Activated CD4-positive, alpha-beta T cell treated with anti-CD3 and anti-CD28 coated beads for 36 hours (primary cell): ENCODE measurements around the gene SLC41A1. TPM values are rescaled to one million over a fixed set of nuclear protein-coding genes. Genes with fewer than 3 reads are reported as not detected.

ENCODE experiments used
- ATAC-seq: fragments of 200-7000 bp; cut with Tn5 transposase; one replicate; pipeline ENCODE4 v1.10.0; 2021; ENCODE audit warnings: mild to moderate bottlenecking, moderate library complexity
- CTCF ChIA-PET: fragments of 350-600 bp; sonication (Branson Sonifier 250); formaldehyde crosslinking; loops from one replicate; lab custom pipeline; 2021; ENCODE audit warnings: antibody characterized with exemption; lab: Charles Lee
- POLR2A ChIA-PET: fragments of 350-600 bp; sonication (Branson Sonifier 250); formaldehyde crosslinking; loops from one replicate; lab custom pipeline; 2021; ENCODE audit warnings: antibody characterized with exemption, inconsistent platforms; lab: Charles Lee
- DNase-seq: peaks from one replicate; pipeline ENCODE4 v3.0.0-alpha.2; 2020
- H3K27ac Mint-ChIP-seq: one replicate; pipeline ENCODE4 v1.8.0; 2021; ENCODE audit warnings: mixed read lengths
- H3K27me3 Mint-ChIP-seq: one replicate; pipeline ENCODE4 v1.8.0; 2021; ENCODE audit warnings: mixed read lengths
- H3K36me3 Mint-ChIP-seq: one replicate; pipeline ENCODE4 v1.8.0; 2021; ENCODE audit warnings: low read depth, mixed read lengths
- H3K4me1 Mint-ChIP-seq: one replicate; pipeline ENCODE4 v1.8.0; 2021; ENCODE audit warnings: mixed read lengths
- H3K4me3 Mint-ChIP-seq: one replicate; pipeline ENCODE4 v1.8.0; 2021; ENCODE audit warnings: mild to moderate bottlenecking, moderate library complexity, mixed read lengths
- H3K9me3 Mint-ChIP-seq: one replicate; pipeline ENCODE4 v1.8.0; 2021; ENCODE audit warnings: low read depth, mixed read lengths
- intact Hi-C, 2 experiments: fragments of 100-400 bp; cut with DNase I in 1 of 2; cut with micrococcal nuclease in 1 of 2; formaldehyde crosslinking; loops; one replicate each; pipeline versions ENCODE4 v1.14.2 to v1.15.1; 2022 to 2024; cut with DNase I, micrococcal nuclease
- total RNA-seq, 2 experiments: library from RNA; stranded (reverse); gene quantifications; one replicate each; pipeline ENCODE4 v1.2.3, GENCODE V29; 2021

Gene SLC41A1
- total RNA-seq, 2 experiments from 2014 or later = 34.4 to 41.5 TPM

- Mint-ChIP-seq H3K4me1 (peaks cover 55% of the 10 kb centered on the region), H3K4me3 (peak overlapping the region; percentile 89), H3K27me3 (no peaks in the 10 kb centered on the region), H3K9me3 (no peaks in the 10 kb centered on the region), H3K36me3 (peaks cover 27% of the 10 kb centered on the region), H3K27ac (peak overlapping the region; percentile 90)
- ChIA-PET POLR2A (interaction anchor here (1.0 to 3.2 kb wide), 3 partner anchors 25 to 63 kb away, joined by 3 to 21 read pairs (median 3); partner anchors contain the start of gene NUCKS1), CTCF (interaction anchor here (0.7 to 1.9 kb wide), 10 partner anchors 11 to 203 kb away, joined by 3 to 5 read pairs (median 3); no protein-coding TSS in a partner anchor)
- intact Hi-C loops = loop anchor here (1.0 to 10.0 kb wide), 9 partner anchors 25 to 800 kb away; partner anchors contain the start of genes SLC41A1 (in 2 of the 2), PM20D1 (in 1 of the 2) and RHEX (in 1 of the 2)
- DNase-seq (peak; percentile 57), ATAC-seq (peak; percentile 9)
Measured at GRCh38 chr1:205774198-205775014, 38.6 kb downstream of the SLC41A1 start.

DNA sequence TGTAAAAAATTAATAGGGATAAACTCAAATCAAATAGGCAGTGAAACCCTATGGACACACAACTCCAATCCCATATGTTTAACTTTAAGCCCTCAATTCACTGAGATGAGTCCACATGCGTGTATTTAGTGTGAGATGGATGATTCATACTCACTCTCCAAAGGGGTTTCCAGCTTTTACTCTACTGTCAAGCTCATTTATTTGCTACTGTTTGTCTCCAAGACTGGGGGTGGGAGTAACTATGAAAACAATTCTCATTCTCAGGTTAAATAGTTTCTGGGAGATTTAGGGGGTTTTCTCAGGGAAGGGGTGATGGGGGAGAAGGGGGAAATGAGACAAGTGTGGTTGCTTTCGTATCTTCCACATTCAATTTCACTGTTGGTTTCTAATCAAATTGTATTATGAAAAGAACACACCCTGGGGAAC, 40.4 kb downstream of the SLC41A1 start:
- ATAC-seq = peak; percentile 69
- CTCF ChIA-PET = interaction anchor here (0.6 to 2.3 kb wide), 11 partner anchors 9 to 181 kb away, joined by 3 to 11 read pairs (median 4); no protein-coding TSS in a partner anchor
- Mint-ChIP-seq H3K4me3 (peak overlapping the region; percentile 89), H3K27me3 (no peaks in the 10 kb centered on the region), H3K27ac (peak overlapping the region; percentile 59), H3K4me1 (peaks cover 60% of the 10 kb centered on the region), H3K9me3 (no peaks in the 10 kb centered on the region), H3K36me3 (peaks cover 40% of the 10 kb centered on the region)
- peak; percentile 27 for DNase-seq
- intact Hi-C loops = loop anchor here in 1 of 2 experiments (5.0 to 10.0 kb wide), 2 partner anchors 280 to 802 kb away; partner anchors contain the start of gene RHEX
- POLR2A ChIA-PET = interaction anchor here (0.7 to 2.3 kb wide), 7 partner anchors 9 to 142 kb away, joined by 3 to 24 read pairs (median 4); partner anchors contain the start of gene NUCKS1

DNA sequence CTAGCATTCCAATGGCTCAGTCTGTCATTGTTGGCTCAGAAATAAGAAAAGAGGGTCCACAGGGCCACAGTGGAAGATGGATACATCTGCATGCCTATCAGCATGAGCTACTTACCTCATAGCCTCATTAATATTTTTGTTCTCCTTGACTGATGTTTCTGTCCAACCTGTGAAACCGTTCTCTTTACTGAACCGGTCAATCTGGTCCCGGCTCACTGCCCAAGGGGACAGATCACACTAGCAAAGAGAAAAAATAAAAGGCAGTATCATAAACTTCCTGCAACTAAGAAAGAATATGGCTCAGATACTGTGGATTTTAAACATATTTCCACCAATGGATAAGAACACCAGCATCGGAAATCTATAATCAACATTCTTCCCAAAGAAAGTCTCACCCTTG, 42.4 kb downstream of the SLC41A1 start:
- no peak for ATAC-seq
- no peaks in the 10 kb centered on the region for H3K9me3 Mint-ChIP-seq
- CTCF ChIA-PET = interaction anchor here (0.6 to 0.7 kb wide), 2 partner anchors 15 to 131 kb away, joined by 3 read pairs; no protein-coding TSS in a partner anchor
- H3K4me1 Mint-ChIP-seq = peaks cover 57% of the 10 kb centered on the region
- no peak overlapping the region for H3K4me3 Mint-ChIP-seq
- POLR2A ChIA-PET = no interaction called here
- H3K36me3 Mint-ChIP-seq = peaks cover 40% of the 10 kb centered on the region
- intact Hi-C loops = loop anchor here in 1 of 2 experiments (5.0 to 10.0 kb wide), 2 partner anchors 282 to 804 kb away; partner anchors contain the start of gene RHEX
- no peak for DNase-seq
- peak overlapping the region; percentile 67 for H3K27ac Mint-ChIP-seq
- no peaks in the 10 kb centered on the region for H3K27me3 Mint-ChIP-seq

GRCh38 chr1:205769641-205770365, 43.2 kb downstream of the SLC41A1 start:
- no peaks in the 10 kb centered on the region for H3K27me3 Mint-ChIP-seq
- no peak overlapping the region for H3K4me3 Mint-ChIP-seq
- peaks cover 40% of the 10 kb centered on the region for H3K36me3 Mint-ChIP-seq
- DNase-seq (no peak), ATAC-seq (no peak)
- no peak overlapping the region for H3K27ac Mint-ChIP-seq
- intact Hi-C loops = loop anchor here in 1 of 2 experiments (5.0 to 10.0 kb wide), 2 partner anchors 282 to 805 kb away; partner anchors contain the start of gene RHEX
- ChIA-PET CTCF (interaction anchor here (0.6 to 0.9 kb wide), 5 partner anchors 10 to 178 kb away, joined by 3 to 4 read pairs (median 3); no protein-coding TSS in a partner anchor), POLR2A (no interaction called here)
- no peaks in the 10 kb centered on the region for H3K9me3 Mint-ChIP-seq
- peaks cover 54% of the 10 kb centered on the region for H3K4me1 Mint-ChIP-seq

- no peak overlapping the region for H3K4me3 Mint-ChIP-seq
- peak overlapping the region; percentile 19 for H3K27ac Mint-ChIP-seq
- peaks cover 45% of the 10 kb centered on the region for H3K4me1 Mint-ChIP-seq
- H3K9me3 Mint-ChIP-seq = no peaks in the 10 kb centered on the region
- intact Hi-C loops = no loop called here
- ATAC-seq (no peak), DNase-seq (no peak)
- ChIA-PET CTCF (no interaction called here), POLR2A (no interaction called here)
- H3K36me3 Mint-ChIP-seq = peaks cover 36% of the 10 kb centered on the region
- H3K27me3 Mint-ChIP-seq = no peaks in the 10 kb centered on the region
Measured at GRCh38 chr1:205767248-205767647, 45.8 kb downstream of the SLC41A1 start.

DNA sequence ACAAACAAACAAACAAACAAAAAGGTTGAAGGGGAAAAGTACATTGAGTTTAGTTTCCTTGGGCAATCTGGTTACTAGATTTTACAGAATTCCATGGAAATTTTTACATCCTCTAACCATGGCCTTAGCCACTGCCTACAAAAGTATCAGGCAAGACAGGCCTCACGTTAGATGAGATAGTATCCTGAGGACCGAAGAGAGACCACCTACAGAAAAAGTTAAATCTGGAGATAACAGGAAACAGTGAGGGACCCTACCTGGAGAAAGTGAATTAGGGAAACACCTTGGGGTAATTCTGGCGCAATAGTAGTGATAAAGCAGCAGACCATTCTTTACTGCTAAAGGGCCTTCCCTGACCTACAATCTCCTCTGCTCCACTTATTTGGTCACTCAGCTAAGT, 46.4 kb downstream of the SLC41A1 start:
- ATAC-seq (no peak), DNase-seq (no peak)
- H3K4me3 Mint-ChIP-seq = no peak overlapping the region
- no peak overlapping the region for H3K27ac Mint-ChIP-seq
- ChIA-PET CTCF (interaction anchor here (1.8 kb wide), 1 partner anchor 11 kb away, joined by 4 read pairs; no protein-coding TSS in a partner anchor), POLR2A (no interaction called here)
- no peaks in the 10 kb centered on the region for H3K27me3 Mint-ChIP-seq
- H3K36me3 Mint-ChIP-seq = peaks cover 33% of the 10 kb centered on the region
- H3K9me3 Mint-ChIP-seq = no peaks in the 10 kb centered on the region
- H3K4me1 Mint-ChIP-seq = peaks cover 38% of the 10 kb centered on the region
- intact Hi-C loops = no loop called here

DNA sequence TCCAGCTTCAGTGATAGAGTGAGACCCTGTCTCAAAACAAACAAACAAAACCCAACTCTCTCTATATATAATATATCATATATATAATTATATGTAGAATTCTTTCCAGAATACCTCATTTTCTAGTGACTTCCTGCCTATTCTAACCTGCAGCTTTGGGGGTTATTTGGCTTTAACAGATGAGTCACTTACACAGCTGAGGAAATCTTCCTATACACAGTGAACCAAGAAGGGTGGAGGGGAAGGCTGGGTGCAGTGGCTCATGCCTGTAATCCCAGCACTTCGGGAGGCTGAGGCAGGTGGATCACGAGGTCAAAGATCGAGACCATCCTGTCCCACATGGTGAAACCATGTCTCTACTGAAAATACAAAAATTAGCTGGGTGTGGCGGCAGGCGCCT, 47.0 kb downstream of the SLC41A1 start:
- Mint-ChIP-seq H3K27me3 (no peaks in the 10 kb centered on the region), H3K4me1 (peaks cover 33% of the 10 kb centered on the region), H3K36me3 (peaks cover 28% of the 10 kb centered on the region), H3K4me3 (no peak overlapping the region), H3K27ac (peak overlapping the region; percentile 14), H3K9me3 (no peaks in the 10 kb centered on the region)
- DNase-seq = no peak
- ChIA-PET CTCF (interaction anchor here (1.8 kb wide), 1 partner anchor 10 kb away, joined by 4 read pairs; no protein-coding TSS in a partner anchor), POLR2A (no interaction called here)
- intact Hi-C loops = no loop called here
- ATAC-seq = peak; percentile 65

- Mint-ChIP-seq H3K9me3 (no peaks in the 10 kb centered on the region), H3K4me1 (peaks cover 25% of the 10 kb centered on the region), H3K27ac (peak overlapping the region; percentile 34), H3K4me3 (no peak overlapping the region), H3K36me3 (peaks cover 14% of the 10 kb centered on the region), H3K27me3 (no peaks in the 10 kb centered on the region)
- DNase-seq = no peak
- intact Hi-C loops = no loop called here
- ChIA-PET CTCF (interaction anchor here (0.8 to 2.9 kb wide), 4 partner anchors 8 to 154 kb away, joined by 3 to 11 read pairs (median 3); no protein-coding TSS in a partner anchor), POLR2A (interaction anchor here (1.4 kb wide), 1 partner anchor 15 kb away, joined by 5 read pairs; no protein-coding TSS in a partner anchor)
- ATAC-seq = no peak
Measured at GRCh38 chr1:205764578-205764977, 48.4 kb downstream of the SLC41A1 start.

- Mint-ChIP-seq H3K4me1 (peaks cover 23% of the 10 kb centered on the region), H3K36me3 (peaks cover 9% of the 10 kb centered on the region), H3K27ac (peak overlapping the region; percentile 34), H3K4me3 (no peak overlapping the region), H3K27me3 (no peaks in the 10 kb centered on the region), H3K9me3 (no peaks in the 10 kb centered on the region)
- ChIA-PET POLR2A (interaction anchor here (0.7 to 1.4 kb wide), 2 partner anchors 9 to 15 kb away, joined by 4 to 5 read pairs; no protein-coding TSS in a partner anchor), CTCF (interaction anchor here (0.6 to 2.9 kb wide), 6 partner anchors 8 to 170 kb away, joined by 3 to 11 read pairs (median 4); no protein-coding TSS in a partner anchor)
- DNase-seq = no peak
- peak; percentile 66 for ATAC-seq
- intact Hi-C loops = no loop called here
Measured at GRCh38 chr1:205763980-205764379, 49.0 kb downstream of the SLC41A1 start.

- H3K9me3 Mint-ChIP-seq = no peaks in the 10 kb centered on the region
- DNase-seq (no peak), ATAC-seq (no peak)
- H3K4me3 Mint-ChIP-seq = no peak overlapping the region
- H3K36me3 Mint-ChIP-seq = no peaks in the 10 kb centered on the region
- H3K27me3 Mint-ChIP-seq = no peaks in the 10 kb centered on the region
- POLR2A ChIA-PET = no interaction called here
- CTCF ChIA-PET = interaction anchor here (0.8 to 1.8 kb wide), 5 partner anchors 9 to 170 kb away, joined by 3 to 6 read pairs (median 3); partner anchors contain the start of gene RAB29
- no peak overlapping the region for H3K27ac Mint-ChIP-seq
- intact Hi-C loops = no loop called here
- H3K4me1 Mint-ChIP-seq = peaks cover 18% of the 10 kb centered on the region
Measured at GRCh38 chr1:205760606-205761005, 52.4 kb downstream of the SLC41A1 start.
